Non-pigmented ciliary epithelial cell (primary cell): ENCODE measurements around the gene FNBP1L.

Experiments
- DNase-seq: peaks from one replicate; pipeline ENCODE4 v3.0.0-alpha.2; 2010; ENCODE audit warnings: low read depth

Gene FNBP1L

DNA sequence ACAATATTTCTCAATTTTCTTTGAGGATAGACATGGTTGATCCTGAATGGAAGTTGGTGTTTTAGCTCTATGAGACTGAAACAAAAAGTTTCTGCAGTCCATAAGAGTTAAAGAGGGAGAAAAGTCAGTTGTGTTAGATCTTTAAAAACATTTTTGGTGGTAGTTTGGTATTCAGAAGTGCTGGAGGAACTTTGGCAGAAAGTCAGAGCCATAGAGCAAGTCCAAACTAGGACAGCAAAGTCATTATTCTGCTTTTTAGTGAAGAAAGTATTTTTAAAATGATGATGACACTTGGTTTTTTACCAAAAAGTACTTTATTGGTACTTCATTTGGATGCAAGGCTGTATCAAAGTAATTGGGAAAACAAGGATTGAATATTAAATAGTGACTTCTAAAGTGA lies 41.8 kb downstream of the FNBP1L start:
- DNase-seq = no peak

DNA sequence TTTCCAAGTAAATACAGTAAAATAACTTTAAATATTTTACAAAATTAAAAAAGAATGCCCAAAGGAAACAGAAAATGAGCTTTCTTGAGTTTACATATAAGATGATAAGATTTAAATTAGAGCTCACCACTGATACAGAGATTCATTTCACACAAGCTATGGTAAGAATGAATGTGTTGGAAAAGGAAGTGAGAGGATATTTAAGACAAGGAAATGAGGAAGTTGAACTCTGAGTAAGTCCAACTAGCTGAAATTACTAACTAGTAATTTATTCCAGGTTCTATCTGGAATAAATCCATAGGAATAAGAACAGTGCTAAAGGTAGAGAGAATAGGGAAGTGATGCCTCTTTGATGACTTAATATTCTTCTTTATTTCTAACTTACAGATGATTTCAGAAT lies 42.4 kb downstream of the FNBP1L start:
- no peak for DNase-seq

DNA sequence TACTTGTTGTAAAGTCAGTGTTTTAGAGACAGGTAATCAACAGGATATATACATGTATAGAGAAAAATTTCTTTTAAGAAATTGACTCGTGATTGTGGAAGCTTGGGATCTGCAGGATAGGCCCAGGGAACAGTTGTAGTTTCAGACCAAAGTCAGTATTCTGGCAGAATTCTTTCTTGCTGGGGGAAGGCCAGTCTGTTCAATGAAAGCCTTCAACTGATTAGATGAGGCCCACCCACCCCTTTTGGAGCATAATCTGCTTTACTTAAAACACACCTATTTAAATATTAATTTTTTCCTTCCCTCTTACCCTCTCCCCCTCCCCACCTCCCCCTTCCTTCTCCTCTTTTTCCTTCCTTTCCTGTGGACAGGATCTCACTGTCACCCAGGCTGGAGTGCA lies 48.0 kb downstream of the FNBP1L start:
- no peak for DNase-seq

DNA sequence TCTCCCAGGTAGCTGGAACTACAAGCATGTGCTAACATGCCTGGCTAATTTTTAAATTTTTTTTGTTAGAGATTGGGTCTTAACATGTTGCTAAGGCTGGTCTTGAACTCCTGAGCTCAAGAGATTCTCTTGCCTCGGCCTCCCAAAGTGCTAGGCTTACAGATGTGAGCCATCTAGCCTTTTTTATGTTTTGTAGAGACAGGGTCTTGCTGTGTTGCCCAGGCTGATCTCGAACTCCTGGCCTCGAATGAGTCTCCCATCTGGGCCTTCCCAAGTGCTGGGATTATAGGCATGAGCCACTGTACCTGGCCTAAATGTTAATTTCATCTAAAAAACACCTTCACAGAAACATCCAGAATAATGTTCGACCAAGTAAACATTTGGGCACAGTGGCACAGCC lies 48.6 kb downstream of the FNBP1L start:
- no peak for DNase-seq

DNA sequence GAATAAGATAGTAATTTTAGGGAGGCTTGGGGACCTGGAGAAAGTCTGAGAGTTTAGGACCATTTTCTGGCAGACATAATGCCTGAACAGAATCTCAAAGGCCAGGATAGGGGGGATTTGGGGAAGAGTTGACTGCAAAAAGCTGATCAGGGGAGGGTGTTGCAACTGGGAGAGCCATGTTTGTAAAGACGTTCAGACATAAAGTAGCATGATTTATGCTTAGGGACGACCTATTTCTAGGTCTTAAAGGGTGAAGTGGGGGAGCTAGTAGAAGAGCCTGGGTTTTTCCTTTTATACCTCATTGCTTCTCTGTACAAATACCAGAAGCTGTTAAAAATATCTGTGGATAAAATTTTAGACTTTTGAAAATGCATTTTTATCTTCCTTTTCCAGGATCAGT lies 51.2 kb downstream of the FNBP1L start:
- DNase-seq = no peak

DNA sequence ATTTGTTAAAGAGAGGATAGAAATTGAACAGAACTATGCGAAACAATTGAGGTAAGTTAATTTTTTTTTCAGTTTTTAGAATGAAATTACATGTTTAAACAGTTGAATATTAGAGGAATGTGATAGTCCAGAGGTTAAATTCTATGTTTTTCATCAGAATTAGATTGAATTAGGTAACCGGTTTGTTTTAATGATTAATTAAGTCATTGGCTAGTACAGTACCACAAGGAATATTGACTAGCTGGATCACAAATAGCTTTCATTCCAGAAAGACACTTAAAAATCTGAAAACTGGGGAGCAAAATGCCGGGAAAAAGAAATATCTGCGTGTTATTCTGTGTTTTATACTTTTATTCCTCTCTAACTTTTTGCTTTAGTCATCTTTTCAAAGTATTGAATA lies 51.6 kb downstream of the FNBP1L start:
- DNase-seq = no peak

DNA sequence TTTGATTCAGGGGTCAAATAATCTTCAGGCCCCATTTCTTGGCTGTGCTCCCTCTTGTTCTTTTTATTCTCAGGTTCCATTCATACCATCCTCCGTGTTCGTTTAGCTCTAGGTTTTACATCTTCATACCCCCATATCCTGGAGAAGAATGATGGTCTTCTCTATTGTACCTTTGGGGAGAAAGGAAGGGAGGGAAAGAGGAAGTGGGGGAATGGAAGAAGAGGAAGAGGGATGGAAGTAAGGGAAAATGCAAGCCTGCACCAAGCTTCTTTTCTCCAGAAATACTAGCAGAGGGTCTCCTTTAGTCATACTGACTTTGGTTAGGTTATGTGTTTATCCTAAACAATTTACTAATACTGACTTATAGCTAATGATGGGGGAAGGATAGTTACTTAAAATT lies 52.4 kb downstream of the FNBP1L start:
- DNase-seq = no peak

DNA sequence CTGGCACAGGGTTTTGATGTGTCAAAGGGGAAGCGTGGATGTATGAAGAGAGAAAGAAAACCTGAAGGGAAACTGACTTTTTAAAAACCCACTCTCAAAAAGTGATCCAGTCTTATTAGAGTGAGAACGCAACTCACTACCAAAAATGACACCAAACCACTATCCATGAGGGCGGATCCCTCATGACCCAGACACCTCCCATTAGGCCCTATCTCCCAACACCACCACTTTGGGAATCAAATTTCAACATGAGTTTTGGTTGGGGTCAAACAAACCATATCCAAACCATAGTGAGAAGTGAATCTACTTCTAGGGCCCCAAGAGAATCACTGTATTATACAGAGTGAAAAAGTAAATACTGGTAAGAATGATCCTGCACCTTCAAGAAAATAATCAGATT lies 53.5 kb downstream of the FNBP1L start:
- DNase-seq = no peak

DNA sequence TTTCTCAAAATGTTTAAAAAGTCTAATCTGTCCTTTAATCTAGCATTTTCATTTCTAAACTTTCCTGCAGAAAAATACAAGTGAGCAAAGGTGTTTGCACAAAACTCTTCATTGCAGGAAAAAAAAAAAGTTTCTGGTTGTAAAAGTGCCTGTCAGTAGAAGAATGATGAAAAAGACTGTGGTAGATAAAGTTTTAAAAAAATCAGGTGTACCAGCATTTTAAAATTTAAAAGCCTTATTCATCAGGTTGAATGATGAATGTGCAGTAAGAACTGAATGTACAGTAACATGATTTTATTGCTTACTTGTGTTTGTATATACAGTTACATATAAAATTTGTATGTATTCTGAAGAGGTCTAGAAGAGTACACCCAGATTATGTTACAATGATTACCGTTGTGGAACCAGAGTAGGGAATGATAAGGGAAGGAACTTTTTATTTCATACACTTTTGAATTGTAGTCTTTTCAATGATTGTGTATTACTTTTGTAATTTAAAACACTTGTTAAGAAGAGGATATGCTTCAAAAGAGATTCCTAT lies 54.0 kb downstream of the FNBP1L start:
- no peak for DNase-seq

DNA sequence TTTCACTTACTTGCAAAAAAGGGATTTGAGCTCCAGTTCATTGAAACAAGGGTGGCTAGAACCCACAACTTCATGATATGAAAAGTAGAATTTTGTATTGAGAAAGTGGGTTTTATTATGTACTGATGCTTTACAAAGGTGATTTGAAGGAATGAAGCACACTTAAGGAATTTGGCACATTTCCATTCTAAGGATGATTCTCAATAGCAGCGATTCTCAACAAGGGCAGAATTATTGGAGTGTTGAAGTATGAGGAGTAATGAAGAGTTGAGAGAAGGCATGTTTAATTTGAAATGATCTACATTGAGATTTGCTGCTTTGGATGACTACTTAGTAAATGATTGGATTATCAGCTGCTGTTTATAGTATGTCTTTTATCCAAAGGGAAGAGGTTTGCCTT lies 54.7 kb downstream of the FNBP1L start:
- no peak for DNase-seq

DNA sequence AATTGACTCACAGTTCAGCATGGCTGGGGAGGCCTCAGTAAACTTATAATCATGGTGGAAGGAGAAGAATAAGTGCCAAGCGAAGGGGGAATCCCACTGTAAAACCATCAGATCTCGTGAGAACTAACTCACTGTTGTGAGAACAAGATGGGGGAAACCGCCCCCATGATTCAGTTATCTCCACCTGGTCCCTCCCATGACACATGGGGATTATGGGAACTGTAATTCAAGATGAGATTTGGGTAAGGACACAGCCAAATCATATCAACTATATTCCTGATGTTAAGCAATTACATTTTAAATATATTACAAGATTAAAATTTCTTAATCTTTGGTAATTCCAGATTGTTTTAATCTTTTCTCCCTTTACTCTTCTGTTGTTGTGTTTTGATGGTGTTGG lies 55.2 kb downstream of the FNBP1L start:
- no peak for DNase-seq

DNA sequence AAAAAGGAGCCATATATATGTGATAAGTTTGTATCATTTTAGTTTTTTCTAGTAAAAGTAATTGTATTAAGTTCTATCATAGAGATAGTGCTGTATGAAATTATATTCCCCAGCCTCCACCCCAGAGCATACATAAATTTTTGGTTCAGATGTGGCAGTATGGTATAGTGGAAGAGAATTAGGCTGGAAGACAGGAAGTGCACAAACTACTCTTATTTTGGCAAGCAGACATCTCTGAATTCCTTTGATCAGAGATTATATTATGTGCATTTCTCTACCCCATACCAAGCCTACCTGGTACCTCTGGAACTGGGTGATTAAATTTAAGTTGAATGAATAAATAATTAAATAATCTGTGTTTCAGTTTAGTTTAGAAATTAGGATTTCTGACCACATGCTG lies 55.9 kb downstream of the FNBP1L start:
- DNase-seq = no peak

DNA sequence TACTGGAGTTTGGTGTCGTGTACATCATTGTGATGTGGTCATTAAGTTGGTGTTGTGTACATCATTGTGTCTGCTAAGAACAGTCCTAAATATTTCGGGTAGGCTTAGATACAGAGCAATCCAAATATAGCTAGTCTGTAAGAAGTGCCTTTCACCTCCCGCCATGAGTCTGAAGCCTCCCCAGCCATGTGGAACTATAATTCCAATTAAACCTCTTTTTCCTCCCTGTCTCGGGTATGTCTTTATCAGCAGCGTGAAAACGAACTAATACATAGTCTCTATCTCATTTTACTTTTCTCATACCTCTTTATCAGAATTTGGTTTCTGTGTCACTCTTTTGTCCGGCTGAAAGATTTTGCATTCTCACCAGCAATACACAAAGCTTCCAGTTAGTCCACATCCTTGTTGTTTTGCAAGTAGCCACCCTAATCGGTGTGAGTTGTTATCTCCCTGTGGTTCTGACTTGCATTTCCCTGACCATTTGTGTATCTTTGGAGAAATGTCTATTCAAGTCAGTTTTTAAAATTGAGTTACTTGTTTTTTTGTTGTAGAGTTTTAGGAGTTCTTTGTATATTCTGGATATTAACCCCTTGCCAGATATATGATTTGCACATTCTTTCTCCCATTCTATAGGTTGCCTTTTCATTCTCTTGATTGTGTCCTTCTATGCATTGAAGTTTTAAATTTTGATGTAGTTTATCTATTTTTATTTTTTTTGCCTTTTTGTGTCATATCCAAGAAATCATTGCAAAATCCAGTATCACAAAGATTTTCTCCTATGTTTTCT lies 56.5 kb downstream of the FNBP1L start:
- DNase-seq = no peak

DNA sequence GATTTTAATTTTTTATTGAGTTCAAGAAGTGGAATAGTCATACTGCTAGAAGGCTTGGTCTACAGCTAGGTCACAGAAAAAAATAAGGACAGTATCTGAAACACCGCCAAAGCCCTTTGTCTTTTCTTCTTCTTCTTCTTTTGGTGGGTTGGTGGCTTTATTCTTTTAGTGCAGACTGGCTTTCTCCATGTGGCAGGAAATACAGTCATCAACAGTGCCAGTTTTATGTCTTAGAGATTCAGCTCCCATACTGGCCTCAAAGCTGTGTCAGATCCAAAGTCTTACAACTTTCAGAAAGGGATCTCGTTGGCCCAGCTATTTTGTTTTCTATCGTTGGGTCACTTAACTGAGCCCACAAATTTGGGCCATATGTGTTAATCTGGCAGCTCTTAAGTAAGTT lies 58.2 kb downstream of the FNBP1L start:
- no peak for DNase-seq

DNA sequence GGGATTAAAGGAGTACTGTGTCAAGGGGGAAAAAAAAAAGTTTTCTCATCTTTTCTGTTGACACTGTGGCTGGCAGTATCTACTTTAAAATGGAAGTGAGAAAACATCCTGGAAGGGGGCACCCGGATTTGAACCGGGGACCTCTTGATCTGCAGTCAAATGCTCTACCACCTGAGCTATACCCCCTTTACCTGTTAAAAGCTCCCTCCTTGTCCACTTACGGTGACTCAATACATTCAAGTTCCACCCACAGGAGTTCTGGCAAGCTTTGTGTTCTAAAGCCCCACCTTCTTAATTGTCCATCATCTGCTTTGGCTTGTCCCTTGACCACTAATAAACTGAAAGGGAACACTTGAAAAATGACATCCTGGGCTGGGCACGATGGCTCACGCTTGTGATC lies 68.2 kb downstream of the FNBP1L start:
- DNase-seq = no peak

DNA sequence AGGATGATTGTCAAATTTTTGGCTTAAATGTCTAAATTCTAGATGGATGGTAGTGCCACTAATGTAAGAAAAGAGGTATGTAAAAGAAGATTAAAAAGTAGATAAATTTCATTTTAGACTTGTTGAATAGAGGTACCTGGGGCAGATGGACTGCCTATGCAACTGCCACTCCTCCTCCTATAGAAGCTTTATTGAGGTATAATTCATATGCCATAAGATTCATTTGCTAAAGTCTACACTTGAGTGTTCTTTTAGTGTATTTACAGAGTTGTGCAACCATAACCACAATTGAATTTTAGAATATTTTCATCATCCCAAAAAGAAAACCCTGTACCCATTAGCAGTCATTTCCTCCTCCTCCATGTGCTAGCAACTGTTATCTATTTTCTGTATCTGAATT lies 70.6 kb downstream of the FNBP1L start:
- DNase-seq = no peak

DNA sequence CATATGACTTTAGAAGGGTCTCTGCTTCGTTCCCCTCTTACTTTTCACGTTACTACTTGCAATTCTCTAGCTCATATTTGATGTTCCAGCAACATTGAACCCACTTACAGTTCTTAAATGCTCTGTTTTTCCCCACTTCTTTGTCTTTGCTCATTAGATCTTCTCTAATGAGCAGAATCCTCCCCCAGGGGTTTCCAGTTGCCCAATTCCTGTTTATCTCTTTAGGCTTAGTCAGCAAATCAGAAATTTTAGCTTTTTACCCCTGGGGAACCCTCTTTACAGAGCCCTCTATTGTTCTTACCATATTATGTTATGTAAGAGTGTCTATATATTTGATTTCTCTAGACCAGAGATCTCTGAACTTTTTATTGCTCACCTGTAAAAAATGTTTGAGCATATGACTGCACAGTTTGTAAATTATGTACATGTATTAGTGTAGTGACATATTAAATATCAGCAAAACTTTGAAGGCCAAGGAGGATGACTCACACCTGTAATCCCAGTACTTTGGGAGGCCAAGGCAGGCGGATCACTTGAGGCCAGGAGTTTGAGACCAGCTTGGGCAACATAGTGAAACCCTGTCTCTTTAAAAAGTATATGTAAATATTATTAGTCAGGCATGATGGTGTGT lies 71.4 kb downstream of the FNBP1L start:
- no peak for DNase-seq

DNA sequence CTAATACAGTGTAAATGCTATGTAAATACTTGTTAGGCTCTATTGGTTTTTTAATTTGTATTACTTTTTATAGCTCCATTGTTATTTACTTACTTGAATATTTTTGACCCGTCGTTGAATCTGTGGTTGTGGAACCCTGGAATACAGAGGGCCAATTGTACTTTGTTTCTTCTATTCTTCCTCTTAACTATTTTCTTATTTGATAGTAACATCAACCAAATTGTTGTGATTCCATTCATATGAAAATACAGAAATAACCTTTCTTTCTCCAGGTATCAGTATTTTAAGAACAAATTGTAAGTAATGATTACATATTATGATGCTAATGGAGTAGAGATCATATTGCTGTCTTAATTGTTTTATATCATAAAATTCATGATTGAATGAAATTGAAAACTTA lies 73.7 kb downstream of the FNBP1L start:
- no peak for DNase-seq

DNA sequence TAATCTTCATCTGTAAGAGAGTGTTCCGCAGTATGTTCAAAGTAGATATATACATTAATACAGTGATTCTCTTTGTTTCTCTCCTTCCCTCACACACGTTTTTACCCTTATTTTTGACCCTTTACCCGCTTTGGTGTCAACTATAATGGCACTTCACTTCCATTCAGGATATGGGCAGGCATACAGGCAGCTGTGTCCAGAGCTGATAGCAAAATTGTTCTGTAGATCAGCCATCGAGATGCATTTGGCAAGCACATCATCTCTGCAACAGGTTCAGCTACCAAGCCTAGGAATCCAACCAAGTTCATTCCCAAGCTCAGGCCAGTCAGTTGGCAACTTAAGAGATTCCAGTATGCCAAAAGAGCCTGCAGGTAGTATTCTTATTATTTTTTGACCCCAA lies 74.8 kb downstream of the FNBP1L start:
- DNase-seq = no peak

DNA sequence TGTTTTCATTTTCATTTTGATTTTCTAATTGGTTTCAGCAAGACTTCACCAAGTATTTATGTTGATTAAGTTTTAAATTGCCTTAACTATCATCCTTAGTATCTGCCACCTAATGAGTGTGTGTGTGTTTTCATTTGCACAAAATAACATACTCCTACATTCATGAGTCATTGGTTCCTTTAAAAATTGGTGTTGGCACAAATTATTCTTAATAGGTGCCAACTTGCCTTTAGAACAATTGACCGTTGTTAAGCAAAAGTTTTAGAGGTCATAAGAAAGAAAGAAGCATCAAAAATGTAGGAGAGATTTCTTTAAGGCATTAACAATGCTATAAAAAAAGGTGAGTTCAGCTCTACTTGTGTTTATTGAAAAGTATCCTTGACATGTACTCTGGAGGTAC lies 77.5 kb downstream of the FNBP1L start:
- DNase-seq = no peak

DNA sequence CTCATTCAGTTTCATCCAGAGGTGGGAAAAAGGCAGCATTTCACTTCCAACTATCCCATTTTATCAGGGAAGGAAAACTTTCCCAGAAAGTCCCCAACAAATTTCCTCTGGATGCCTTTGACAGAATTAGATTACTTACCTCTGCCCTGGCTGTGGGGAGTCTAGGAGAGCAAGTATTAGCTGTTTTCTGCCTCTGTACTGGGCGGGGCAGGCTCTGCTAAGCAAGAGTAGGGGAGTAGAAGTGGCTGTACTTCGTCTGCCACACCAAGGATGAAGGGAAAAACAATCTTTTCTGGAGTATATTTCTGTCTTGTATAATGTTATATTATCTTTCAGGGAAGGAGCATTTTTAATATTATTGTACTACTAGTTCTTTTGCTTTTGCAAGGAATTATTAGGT lies 78.5 kb downstream of the FNBP1L start:
- no peak for DNase-seq

DNA sequence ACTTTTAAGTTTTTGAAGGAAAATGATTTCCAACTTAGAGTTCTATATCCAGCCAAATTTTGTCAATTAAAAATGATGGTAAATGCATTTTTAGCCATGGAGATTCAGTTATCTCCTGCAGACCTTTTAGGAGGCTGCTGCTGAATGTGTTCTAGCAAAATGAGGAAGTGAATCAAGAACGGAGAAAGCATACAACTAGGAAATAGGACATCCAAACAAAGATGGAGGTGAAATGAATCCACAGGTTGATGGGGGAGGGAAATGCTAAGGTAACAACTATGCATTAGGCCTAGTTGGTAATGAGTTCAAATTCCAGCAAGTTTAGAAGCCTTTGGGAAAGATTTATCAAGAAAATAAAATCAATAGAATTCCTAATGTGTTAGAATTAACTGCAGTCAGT lies 80.5 kb downstream of the FNBP1L start:
- DNase-seq = no peak

DNA sequence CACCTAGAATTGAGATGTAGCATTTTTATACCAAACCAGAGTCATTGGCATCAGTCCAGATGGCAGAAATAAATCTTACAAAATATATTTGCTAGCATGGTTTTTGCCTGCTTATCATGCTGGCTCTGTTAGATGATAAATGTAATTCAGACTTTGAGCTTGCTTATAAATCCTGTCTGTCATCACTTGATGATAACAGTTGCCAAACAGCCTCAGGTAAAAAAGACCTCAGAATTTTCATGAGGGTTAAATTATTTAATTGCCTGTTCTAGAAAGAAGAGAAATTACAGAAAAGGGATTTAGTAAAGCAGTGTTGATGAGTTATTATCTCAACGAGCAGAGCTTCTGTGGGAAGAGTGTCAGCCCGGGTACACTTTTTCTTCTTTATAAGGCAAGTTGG lies 83.3 kb downstream of the FNBP1L start:
- no peak for DNase-seq
